Vagina (tissue), 2 donors: ENCODE data around the gene NPIPA1. TPM values are rescaled to one million over a fixed set of nuclear protein-coding genes. Genes with fewer than 3 reads are reported as not detected.
"Not testable (repeated sequence)": the region's sequence is repeated elsewhere in the genome, so short reads cannot be mapped to it uniquely, and the experiment has no call there.

Source experiments
- DNase-seq, 2 donors: peaks; one replicate each; pipeline ENCODE4 v3.0.0-alpha.2; 2017; ENCODE audit errors: extremely low spot score in 2 of 2
- H3K27ac ChIP-seq: fragments of 200-600 bp; sonication (generic); one replicate; pipeline ENCODE4 v1.5.1; 2019
- H3K27me3 ChIP-seq: fragments of 200-600 bp; sonication (generic); one replicate; pipeline ENCODE4 v1.5.1; 2019
- H3K36me3 ChIP-seq, 2 donors: fragments of 200-600 bp; sonication (generic); one replicate each; pipeline ENCODE4 v1.5.1; 2017 to 2019
- H3K4me1 ChIP-seq: fragments of 200-600 bp; sonication (generic); one replicate; pipeline ENCODE4 v1.5.1; 2019
- H3K4me3 ChIP-seq, 2 donors: fragments of 200-600 bp; sonication (generic); 1 replicate in 1 of 2; 2 replicates in 1 of 2; pipeline ENCODE4 v1.5.1; 2016 to 2019
- H3K9me3 ChIP-seq: fragments of 200-600 bp; sonication (generic); one replicate; pipeline ENCODE4 v1.5.1; 2019
- intact Hi-C: fragments of 100-400 bp; cut with DNase I; formaldehyde crosslinking; loops from one replicate; pipeline ENCODE4 v1.15.1; 2023
- total RNA-seq: library from RNA; depleted of rRNA; stranded (reverse); fragments of >200 nt; gene quantifications from one replicate; pipeline ENCODE4 v1.2.3, GENCODE V29; 2016

The NPIPA1 gene
- 98.0 TPM for total RNA-seq

DNA sequence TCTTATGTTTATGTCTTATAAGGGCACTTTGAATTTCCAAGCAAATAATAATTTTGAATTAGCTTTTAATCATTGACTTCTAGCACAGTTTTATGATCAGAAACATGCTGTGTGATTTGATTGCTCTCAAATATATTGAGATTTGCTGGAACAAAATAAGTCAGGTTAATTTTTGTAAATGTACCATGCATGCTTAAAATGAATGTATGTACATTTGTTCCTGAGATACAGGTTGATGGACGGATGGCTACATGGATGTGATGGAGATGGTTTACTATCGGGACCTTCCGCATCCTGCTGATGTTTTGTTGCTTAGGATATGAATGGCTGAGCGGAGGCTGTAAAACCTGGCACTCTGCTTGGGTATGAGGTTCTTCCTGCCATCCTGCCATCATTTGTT lies at the start of gene NPIPA1:
TSS of gene NPIPA1 (plus strand) at position 301 of the 400 bp plus-strand sequence. CDS start at position 301, 0 bp downstream.
- DNase-seq, intact Hi-C loops, H3K27me3 ChIP-seq, H3K4me3 ChIP-seq, H3K9me3 ChIP-seq, H3K4me1 ChIP-seq, H3K36me3 ChIP-seq, H3K27ac ChIP-seq: not testable (repeated sequence)

DNA sequence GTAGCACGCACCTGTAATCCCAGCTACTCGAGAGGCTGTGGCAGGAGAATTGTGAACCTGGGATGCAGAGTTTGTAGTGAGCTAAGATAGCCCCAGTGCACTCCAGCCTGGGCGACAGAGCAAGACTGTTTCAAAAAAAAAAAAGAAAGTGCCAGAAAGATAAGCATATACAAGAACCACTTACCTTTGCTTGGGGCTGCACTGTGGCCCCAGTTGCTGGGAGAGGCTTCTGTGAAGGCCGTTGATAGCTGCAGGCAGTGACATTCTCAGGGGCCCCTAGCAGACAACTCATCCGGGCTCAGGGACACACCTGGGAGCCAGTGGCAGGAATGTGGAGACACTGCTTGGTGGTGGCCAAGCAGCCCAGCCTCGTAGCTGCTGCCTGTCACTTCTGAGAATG lies 45.1 kb upstream of the NPIPA1 start:
- intact Hi-C loops, H3K4me1 ChIP-seq, H3K9me3 ChIP-seq, DNase-seq, H3K27me3 ChIP-seq, H3K27ac ChIP-seq, H3K4me3 ChIP-seq, H3K36me3 ChIP-seq: not testable (repeated sequence)

DNA sequence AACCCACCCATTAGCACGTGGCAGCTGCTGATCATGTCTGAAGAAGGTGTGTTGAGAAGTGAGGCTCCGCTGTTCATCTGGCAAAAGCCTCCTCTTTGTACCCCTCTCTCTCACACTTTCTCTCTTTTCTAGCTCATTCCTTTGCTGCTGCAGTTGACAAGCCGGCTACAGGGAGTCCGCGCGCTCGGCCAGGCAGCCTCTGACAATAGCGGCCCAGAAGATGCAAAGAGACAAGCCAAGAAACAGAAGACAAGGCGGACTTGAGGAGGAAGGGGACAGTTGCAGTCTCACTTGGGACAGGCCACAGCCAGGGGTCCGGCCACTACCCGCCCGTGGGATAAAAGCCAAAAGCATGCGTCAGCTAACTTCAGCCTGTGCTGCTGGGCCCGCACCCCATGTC lies 41.9 kb upstream of the NPIPA1 start:
- H3K4me3 ChIP-seq, H3K4me1 ChIP-seq, DNase-seq, intact Hi-C loops, H3K27ac ChIP-seq, H3K36me3 ChIP-seq, H3K27me3 ChIP-seq, H3K9me3 ChIP-seq: not testable (repeated sequence)

DNA sequence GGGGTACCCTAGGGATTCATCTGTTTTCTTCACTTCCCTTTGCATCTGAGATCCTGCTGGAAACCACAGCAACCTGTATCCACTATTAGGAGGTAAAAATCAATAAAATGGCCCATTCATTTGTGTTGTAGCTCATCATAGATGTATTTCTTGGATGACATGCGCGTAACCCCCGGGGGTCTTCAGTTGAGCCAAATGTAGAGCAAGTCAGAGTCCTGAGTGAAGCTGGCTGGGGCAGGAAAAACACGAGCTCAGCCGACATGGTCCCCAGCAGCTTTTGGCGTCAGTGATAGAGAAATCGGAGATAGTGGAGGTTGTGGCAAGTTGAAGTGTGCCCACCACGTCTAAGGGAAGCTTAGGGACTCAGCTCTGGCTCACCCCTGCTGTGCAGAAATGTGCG lies 41.2 kb upstream of the NPIPA1 start:
- H3K27me3 ChIP-seq, H3K9me3 ChIP-seq, H3K36me3 ChIP-seq, H3K27ac ChIP-seq, intact Hi-C loops, DNase-seq, H3K4me1 ChIP-seq, H3K4me3 ChIP-seq: not testable (repeated sequence)

DNA sequence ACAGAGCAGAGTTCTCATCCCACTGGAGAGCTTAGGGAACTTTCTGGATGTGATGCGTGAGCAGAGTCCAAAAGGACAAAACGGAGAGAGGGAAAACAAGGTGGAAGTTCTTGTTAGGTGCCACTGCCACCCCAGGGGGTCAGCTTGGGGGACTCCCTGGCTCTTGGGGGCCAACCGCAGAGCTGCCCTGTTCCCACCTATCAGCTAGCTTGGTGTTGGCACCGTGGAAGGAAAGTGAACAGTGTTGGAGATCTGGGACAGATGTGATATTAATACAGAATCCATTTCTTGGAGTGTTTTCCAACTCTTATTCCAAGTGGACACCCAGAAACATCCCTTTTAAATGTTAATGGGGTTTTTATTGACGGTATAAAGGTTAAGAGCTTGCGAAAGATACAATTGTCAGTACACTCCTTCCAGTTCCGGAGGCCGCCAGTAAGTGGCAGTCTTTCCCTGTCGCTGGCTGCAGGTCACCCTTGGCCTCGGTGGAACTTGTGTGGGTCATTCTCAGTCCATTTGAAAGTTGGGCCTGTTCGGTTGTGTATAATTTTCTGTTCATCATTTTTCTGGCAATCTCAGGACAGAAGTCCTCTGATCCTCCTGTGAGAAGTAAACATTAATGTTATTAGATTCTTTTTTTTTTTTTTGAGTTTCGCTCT lies 40.1 kb upstream of the NPIPA1 start:
- H3K4me1 ChIP-seq, H3K4me3 ChIP-seq, H3K36me3 ChIP-seq, intact Hi-C loops, DNase-seq, H3K9me3 ChIP-seq, H3K27me3 ChIP-seq, H3K27ac ChIP-seq: not testable (repeated sequence)

DNA sequence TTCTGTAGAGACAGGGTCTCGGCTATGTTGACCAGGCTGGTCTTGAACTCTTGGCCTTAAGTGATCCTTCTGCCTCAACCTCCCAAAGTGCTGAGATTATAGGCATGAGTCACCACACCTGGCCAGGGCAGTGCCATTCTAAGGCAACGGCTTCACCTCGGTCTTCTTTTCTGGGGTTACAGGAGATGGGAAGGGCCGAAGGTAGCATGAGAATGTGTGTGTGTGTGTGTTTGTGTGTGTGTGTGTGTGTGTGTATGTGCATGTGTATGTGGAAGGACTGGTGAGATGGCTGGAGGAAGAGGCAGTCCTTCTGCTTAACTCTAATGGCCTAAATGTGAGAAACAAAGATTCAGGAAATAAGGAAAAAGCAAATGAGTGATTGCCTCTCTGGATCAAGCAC lies 39.1 kb upstream of the NPIPA1 start:
- H3K27ac ChIP-seq, H3K4me1 ChIP-seq, DNase-seq, H3K27me3 ChIP-seq, H3K36me3 ChIP-seq, H3K9me3 ChIP-seq, intact Hi-C loops, H3K4me3 ChIP-seq: not testable (repeated sequence)

DNA sequence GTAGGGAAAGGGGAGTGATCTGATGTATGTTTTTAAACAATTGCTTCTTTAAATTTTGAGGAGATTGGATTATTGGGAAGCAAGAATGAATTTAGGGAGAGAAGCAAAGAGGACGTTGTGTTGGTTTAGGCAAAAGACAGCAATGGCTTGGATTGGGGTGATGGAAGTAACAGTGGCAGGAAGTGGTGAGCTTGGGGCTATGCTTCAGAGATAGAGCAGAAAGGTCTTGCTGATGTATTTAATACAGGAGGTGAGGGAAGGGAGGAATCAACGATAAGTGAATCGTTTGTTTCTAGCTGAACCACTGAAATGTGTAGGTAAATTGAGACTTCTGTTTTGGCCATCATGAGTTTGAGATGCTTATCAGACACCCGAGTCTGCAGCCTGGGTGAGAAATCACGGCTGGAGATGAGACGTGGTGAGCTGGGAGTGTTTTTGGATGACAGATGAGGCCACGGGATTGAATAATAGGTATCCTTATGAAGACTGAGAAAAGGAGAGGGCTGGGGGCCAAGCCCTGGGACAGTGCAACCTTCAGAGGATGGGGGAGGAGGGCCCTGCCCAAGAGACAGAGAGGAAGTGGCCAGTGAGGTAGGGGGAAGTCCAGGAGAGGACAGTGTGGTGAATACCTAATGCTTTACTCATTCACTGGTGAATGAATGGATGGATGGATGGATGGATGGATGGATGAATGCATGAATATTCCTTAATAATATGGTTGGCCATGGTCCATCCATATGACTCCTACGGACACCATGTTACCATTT lies 33.9 kb upstream of the NPIPA1 start:
- H3K4me1 ChIP-seq, DNase-seq: not testable (repeated sequence)

DNA sequence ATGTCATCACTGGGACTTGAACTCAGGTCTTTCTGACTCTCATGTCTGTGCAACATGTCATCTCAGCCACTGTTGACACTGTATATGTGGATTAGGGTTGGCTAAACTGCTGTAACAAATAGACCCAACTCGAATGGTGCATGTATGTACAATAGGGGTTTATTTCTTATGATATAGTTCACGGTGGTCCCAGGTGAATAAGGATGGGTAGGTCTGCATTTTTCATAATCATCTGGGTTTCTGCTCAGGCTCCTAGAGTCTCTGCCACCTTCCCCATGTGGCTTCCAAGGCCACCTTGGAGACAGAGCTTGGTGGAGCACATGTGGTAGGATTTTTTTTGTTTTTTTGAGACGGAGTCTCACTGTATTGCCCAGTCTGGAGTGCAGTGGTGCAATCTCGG lies 27.5 kb upstream of the NPIPA1 start:
- DNase-seq, H3K27me3 ChIP-seq, intact Hi-C loops, H3K36me3 ChIP-seq, H3K4me3 ChIP-seq, H3K9me3 ChIP-seq, H3K4me1 ChIP-seq, H3K27ac ChIP-seq: not testable (repeated sequence)

More for the DNA sequence above, 33.9 kb upstream of the NPIPA1 start:
- H3K9me3 ChIP-seq, H3K27me3 ChIP-seq, H3K36me3 ChIP-seq, H3K27ac ChIP-seq, intact Hi-C loops, H3K4me3 ChIP-seq: not testable (repeated sequence)

DNA sequence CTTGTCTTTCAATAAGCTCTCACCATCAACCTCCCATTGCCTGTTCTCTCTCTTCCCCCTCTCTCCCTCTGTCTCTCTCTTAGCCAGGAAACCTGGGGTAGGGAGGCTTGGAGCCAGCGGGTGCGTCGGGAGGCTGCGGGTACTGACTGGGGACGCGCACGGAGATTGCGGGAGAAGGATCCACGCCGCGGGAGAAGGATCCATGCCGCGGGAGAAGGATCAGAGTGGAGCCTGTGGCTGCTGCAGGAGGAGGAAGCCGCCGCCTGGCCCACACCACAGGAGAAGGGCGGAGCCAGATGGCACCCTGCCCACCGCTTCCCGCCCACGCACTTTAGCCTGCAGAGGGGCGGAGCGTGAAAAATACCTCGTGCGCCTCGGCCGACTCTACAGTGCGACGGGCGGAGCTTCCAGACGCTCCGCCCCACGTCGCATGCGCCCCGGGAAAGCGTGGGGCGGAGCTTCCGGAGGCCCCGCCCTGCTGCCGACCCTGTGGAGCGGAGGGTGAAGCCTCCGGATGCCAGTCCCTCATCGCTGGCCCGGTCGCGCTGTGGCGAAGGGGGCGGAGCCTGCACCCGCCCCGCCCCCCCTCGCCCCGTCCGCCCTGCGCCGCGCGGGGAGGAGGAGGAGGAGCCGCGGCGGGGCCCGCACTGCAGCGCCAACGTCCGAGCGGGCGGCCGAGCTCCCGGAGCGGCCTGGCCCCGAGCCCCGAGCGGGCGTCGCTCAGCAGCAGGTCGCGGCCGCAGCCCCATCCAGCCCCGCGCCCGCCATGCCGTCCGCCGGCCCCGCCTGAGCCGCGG lies 26.2 kb upstream of the NPIPA1 start:
- H3K9me3 ChIP-seq, H3K4me3 ChIP-seq, intact Hi-C loops, DNase-seq, H3K36me3 ChIP-seq, H3K4me1 ChIP-seq, H3K27ac ChIP-seq, H3K27me3 ChIP-seq: not testable (repeated sequence)

DNA sequence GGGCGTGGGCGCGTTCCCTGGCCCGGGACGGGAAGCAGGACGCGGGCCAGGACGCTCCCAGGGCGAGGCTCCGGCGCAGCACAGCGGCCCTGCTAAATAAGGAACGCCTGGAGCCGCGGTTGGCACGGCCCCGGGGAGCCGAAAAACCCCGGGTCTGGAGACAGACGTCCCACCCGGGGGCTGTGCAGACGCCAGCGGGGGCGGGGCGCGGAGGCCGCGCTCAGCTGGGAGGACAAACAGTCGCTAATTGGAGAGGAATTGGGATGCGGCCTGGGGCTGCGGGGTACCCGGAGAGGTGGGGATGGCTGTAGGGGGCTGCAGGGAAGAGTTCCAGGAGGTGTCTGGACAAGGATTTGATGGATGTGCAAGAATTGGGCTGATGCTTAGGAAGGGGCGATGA lies 25.3 kb upstream of the NPIPA1 start:
- H3K4me1 ChIP-seq, H3K9me3 ChIP-seq, DNase-seq, intact Hi-C loops, H3K27me3 ChIP-seq, H3K36me3 ChIP-seq: not testable (repeated sequence)
- Histone ChIP-seq H3K4me3 (peak overlapping the region; percentile 48 to 49), H3K27ac (peak overlapping the region; percentile 69)

DNA sequence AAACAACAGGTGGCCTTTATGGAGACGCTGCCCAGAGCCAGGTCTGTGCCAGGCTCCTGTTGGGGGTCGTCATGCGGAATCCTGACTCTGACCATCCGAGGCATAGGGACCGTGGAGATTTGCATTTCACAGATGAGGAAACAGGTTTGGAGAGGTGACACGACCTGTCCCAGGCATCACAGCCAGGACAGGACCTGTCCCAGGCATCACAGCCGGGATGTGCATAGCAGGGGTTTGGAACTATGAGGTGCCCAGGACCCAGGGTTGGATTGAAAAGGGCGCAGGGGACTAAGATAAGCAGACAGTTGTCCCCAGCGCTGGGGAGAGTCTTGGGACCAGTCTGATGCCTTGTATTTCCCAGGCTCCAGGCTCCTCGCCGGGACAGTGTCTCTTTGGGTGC lies 24.7 kb upstream of the NPIPA1 start:
- H3K36me3 ChIP-seq, H3K27me3 ChIP-seq, H3K9me3 ChIP-seq, H3K4me3 ChIP-seq, DNase-seq, H3K27ac ChIP-seq, intact Hi-C loops, H3K4me1 ChIP-seq: not testable (repeated sequence)

DNA sequence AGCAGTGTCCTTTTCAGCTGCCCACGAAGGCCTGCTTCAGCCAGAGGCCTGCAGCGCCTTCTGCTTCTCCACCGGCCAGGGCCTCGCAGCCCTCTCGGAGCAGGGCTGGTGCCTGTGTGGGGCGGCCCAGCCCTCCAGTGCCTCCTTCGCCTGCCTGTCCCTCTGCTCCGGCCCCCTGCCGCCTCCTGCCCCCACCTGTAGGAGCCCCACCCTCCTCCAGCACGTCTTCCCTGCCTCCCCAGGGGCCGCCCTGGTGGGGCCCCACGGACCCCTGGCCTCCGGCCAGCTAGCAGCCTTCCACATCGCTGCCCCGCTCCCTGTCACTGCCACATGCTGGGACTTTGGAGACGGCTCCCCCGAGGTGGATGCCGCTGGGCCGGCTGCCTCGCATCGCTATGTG lies 18.7 kb upstream of the NPIPA1 start:
- H3K4me3 ChIP-seq, H3K27ac ChIP-seq, H3K9me3 ChIP-seq, DNase-seq, H3K27me3 ChIP-seq, H3K4me1 ChIP-seq, H3K36me3 ChIP-seq, intact Hi-C loops: not testable (repeated sequence)

DNA sequence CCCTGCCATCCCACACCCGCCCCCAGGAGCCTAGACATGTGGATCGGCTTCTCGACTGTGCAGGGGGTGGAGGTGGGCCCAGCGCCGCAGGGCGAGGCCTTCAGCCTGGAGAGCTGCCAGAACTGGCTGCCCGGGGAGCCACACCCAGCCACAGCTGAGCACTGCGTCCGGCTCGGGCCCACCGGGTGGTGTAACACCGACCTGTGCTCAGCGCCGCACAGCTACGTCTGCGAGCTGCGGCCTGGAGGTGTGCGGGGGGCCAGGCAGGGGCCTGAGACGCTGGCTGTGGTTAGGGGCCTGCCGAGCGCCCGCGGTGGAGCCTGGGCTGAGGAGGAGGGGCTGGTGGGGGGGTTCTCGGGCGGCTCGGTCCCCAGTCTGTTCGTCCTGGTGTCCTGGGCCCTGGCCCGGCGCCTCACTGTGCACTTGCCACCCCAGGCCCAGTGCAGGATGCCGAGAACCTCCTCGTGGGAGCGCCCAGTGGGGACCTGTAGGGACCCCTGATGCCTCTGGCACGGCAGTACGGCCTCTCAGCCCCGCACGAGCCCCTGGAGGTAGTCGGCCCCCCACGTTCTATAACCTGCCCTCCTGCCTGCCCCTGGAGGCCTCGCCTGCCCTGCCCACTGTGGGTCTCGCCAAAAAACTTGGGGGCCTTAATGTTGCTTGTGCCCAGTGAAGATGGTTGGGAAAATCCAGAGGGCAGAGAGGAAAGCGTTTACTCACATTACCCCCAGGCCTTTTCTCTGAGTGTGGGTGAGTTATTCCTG lies 17.2 kb upstream of the NPIPA1 start:
- H3K9me3 ChIP-seq, DNase-seq, intact Hi-C loops, H3K4me3 ChIP-seq, H3K27me3 ChIP-seq, H3K4me1 ChIP-seq, H3K27ac ChIP-seq, H3K36me3 ChIP-seq: not testable (repeated sequence)
